Colonic mucosa (tissue), 4 donors: ENCODE results near the gene RPS19. TPM values are rescaled to one million over a fixed set of nuclear protein-coding genes. Genes with fewer than 3 reads are reported as not detected.

Experiments used
- DNase-seq: peaks from one replicate; pipeline ENCODE4 v3.0.0-alpha.2; 2020
- H3K27ac ChIP-seq: fragments of 200-600 bp; one replicate; pipeline ENCODE4 v1.8.0; 2021
- H3K27me3 ChIP-seq: fragments of 200-600 bp; one replicate; pipeline ENCODE4 v1.8.0; 2021
- H3K36me3 ChIP-seq: fragments of 200-600 bp; one replicate; pipeline ENCODE4 v1.8.0; 2021
- H3K4me1 ChIP-seq: fragments of 200-600 bp; one replicate; pipeline ENCODE4 v1.8.0; 2021; ENCODE audit warnings: mild to moderate bottlenecking
- H3K4me3 ChIP-seq: fragments of 200-600 bp; one replicate; pipeline ENCODE4 v1.8.0; 2021
- H3K9ac ChIP-seq, 2 donors: one replicate each; pipeline ENCODE4 v1.7.0; 2013; ENCODE audit warnings: control low read depth in 2 of 2, low read depth in 2 of 2, low read length in 2 of 2
- H3K9me3 ChIP-seq: fragments of 200-600 bp; one replicate; pipeline ENCODE4 v1.8.0; 2021
- intact Hi-C: fragments of 100-400 bp; cut with DNase I; formaldehyde crosslinking; loops from one replicate; pipeline ENCODE4 v1.14.1; 2022
- total RNA-seq, 2 donors: library from RNA; stranded (reverse); fragmentation: NEBNext Ultra II Directional in 1 of 2; extraction: Animal tissue kit (Norgen Biotek cat#: 25700) in 1 of 2; gene quantifications; one replicate each; pipeline ENCODE4 v1.2.1, GENCODE V29; 2021
- TF ChIP-seq, protein P1 (sequence below): fragments of 200-600 bp; IDR thresholded peaks from one replicate; pipeline ENCODE4 v1.8.0; 2022; ENCODE audit warnings: antibody characterized with exemption, mild to moderate bottlenecking
- donor health status: healthy.
- donor health status: DM: no; HTN: no; CAD: no.
- donor health status: DM: no; HTN: no; CAD: no.

Gene RPS19
- total RNA-seq, 2 donors from 2014 or later, result 1,710 to 2,039 TPM

DNA sequence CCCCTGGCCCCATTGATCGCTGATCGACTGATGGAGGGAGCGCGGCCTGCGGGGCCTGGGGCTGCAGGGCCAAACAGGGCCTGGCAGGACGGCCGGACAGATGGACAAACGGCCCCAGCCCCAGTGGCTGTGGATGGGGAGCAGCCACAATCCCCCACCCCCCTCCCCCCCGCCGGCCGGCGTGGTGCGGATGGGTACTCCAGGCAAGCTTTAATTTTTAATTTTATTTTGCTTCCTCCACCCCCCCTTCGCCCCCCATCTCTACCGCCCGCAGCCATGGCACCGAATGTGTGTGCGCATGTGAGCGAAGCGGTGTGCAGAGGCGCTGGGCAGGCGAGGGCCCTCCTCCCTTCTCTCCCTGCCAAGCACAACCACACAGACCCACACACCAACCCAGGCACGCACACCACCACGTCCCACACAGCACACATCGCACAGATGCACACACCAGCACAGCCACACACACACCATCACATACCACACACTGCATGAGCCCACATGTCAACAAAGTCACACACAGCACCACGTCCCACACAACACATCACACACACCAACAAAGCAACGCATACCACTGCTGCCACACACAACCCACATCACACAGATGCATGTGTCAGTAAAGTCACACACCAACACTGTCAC, 55.8 kb downstream of the RPS19 start:
- intact Hi-C loops, result no loop called here
- no peak for DNase-seq
- TF ChIP-seq, protein P1, sequence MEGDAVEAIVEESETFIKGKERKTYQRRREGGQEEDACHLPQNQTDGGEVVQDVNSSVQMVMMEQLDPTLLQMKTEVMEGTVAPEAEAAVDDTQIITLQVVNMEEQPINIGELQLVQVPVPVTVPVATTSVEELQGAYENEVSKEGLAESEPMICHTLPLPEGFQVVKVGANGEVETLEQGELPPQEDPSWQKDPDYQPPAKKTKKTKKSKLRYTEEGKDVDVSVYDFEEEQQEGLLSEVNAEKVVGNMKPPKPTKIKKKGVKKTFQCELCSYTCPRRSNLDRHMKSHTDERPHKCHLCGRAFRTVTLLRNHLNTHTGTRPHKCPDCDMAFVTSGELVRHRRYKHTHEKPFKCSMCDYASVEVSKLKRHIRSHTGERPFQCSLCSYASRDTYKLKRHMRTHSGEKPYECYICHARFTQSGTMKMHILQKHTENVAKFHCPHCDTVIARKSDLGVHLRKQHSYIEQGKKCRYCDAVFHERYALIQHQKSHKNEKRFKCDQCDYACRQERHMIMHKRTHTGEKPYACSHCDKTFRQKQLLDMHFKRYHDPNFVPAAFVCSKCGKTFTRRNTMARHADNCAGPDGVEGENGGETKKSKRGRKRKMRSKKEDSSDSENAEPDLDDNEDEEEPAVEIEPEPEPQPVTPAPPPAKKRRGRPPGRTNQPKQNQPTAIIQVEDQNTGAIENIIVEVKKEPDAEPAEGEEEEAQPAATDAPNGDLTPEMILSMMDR, result no peak

GRCh38 chr19:41917676-41918075, 57.6 kb downstream of the RPS19 start:
- Histone ChIP-seq H3K4me1 (no peaks in the 10 kb centered on the region), H3K9me3 (no peaks in the 10 kb centered on the region), H3K27me3 (peaks cover 30% of the 10 kb centered on the region), H3K27ac (no peak overlapping the region), H3K4me3 (no peak overlapping the region), H3K9ac (no peak overlapping the region), H3K36me3 (no peaks in the 10 kb centered on the region)
- TF ChIP-seq, protein P1, result no peak
- no peak for DNase-seq
- intact Hi-C loops, result no loop called here

More for the DNA sequence above, 55.8 kb downstream of the RPS19 start:
- no peak overlapping the region for H3K4me3 ChIP-seq
- peaks cover 36% of the 10 kb centered on the region for H3K27me3 ChIP-seq
- no peaks in the 10 kb centered on the region for H3K36me3 ChIP-seq
- no peaks in the 10 kb centered on the region for H3K4me1 ChIP-seq
- no peak overlapping the region for H3K9ac ChIP-seq
- H3K9me3 ChIP-seq, result no peaks in the 10 kb centered on the region
- no peak overlapping the region for H3K27ac ChIP-seq

- Histone ChIP-seq H3K36me3 (no peaks in the 10 kb centered on the region), H3K4me3 (no peak overlapping the region), H3K4me1 (no peaks in the 10 kb centered on the region), H3K9me3 (no peaks in the 10 kb centered on the region), H3K27ac (no peak overlapping the region), H3K27me3 (peaks cover 28% of the 10 kb centered on the region), H3K9ac (no peak overlapping the region)
- intact Hi-C loops, result no loop called here
- TF ChIP-seq, protein P1, result no peak
- no peak for DNase-seq
Observed at GRCh38 chr19:41918095-41918494, 58.0 kb downstream of the RPS19 start.

DNA sequence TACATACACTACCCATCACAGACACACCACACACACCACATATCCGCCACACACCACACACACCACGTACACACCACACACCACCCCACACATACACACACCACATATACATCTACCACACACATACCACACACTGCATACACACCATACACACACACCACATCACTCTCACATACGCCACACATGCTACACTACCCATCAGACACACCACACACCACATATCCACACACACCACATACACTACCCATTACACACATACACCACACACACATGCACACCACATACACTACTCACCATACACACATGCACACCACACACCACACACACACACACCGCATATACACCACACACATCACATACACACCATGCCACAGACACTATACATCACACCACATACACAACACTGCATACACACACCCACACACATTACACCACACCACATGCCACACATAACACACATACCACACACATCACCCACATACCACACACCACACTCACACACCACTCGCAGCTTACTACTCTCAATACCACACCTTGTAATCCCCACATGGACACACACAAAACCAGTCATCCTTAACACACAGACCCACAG, 58.7 kb downstream of the RPS19 start:
- H3K9me3 ChIP-seq, result no peaks in the 10 kb centered on the region
- DNase-seq, result no peak
- no peak overlapping the region for H3K27ac ChIP-seq
- no peaks in the 10 kb centered on the region for H3K4me1 ChIP-seq
- peaks cover 21% of the 10 kb centered on the region for H3K27me3 ChIP-seq
- no peak overlapping the region for H3K4me3 ChIP-seq
- no peak overlapping the region for H3K9ac ChIP-seq
- no peaks in the 10 kb centered on the region for H3K36me3 ChIP-seq
- intact Hi-C loops, result no loop called here
- TF ChIP-seq, protein P1, result no peak

- TF ChIP-seq, protein P1, result no peak
- H3K36me3 ChIP-seq, result no peaks in the 10 kb centered on the region
- no peak overlapping the region for H3K4me3 ChIP-seq
- intact Hi-C loops, result no loop called here
- no peaks in the 10 kb centered on the region for H3K4me1 ChIP-seq
- no peaks in the 10 kb centered on the region for H3K9me3 ChIP-seq
- no peak overlapping the region for H3K27ac ChIP-seq
- no peak for DNase-seq
- peaks cover 19% of the 10 kb centered on the region for H3K27me3 ChIP-seq
- H3K9ac ChIP-seq, result no peak overlapping the region
Observed at GRCh38 chr19:41919948-41920712, 60.1 kb downstream of the RPS19 start.
